Smooth muscle cell (in vitro differentiated cells): Measurements from ENCODE around the gene MOV10. TPM values are rescaled to one million over a fixed set of nuclear protein-coding genes. Genes with fewer than 3 reads are reported as not detected.

Source experiments
- DNase-seq: peaks from one replicate; lab custom pipeline; 2025; ENCODE audit not compliant: unreplicated experiment; lab: John Stamatoyannopoulos, UW
- H2AFZ ChIP-seq: fragments of 200-600 bp; sonication (generic); 2 replicates; pipeline ENCODE4 v1.6.0; 2016; ENCODE audit warnings: antibody characterized with exemption, low read depth, mild to moderate bottlenecking
- H3F3A ChIP-seq: fragments of 200-600 bp; sonication (generic); 2 replicates; pipeline ENCODE4 v1.6.0; 2017; ENCODE audit warnings: antibody characterized with exemption, low read depth
- H3K27ac ChIP-seq: fragments of 200-600 bp; sonication (generic); 2 replicates; pipeline ENCODE4 v1.5.1; 2016; ENCODE audit warnings: low read depth, mild to moderate bottlenecking
- H3K27me3 ChIP-seq: fragments of 200-600 bp; sonication (generic); 2 replicates; pipeline ENCODE4 v1.6.1; 2016; ENCODE audit warnings: low read depth, mild to moderate bottlenecking
- H3K36me3 ChIP-seq: fragments of 200-600 bp; sonication (generic); 2 replicates; pipeline ENCODE4 v1.5.1; 2016; ENCODE audit warnings: low read depth
- H3K4me1 ChIP-seq: fragments of 200-600 bp; sonication (generic); 2 replicates; pipeline ENCODE4 v1.5.1; 2016; ENCODE audit warnings: low read depth
- H3K4me2 ChIP-seq: fragments of 200-600 bp; sonication (generic); 2 replicates; pipeline ENCODE4 v1.6.0; 2016; ENCODE audit warnings: mild to moderate bottlenecking
- H3K4me3 ChIP-seq: fragments of 200-600 bp; sonication (generic); 2 replicates; pipeline ENCODE4 v1.5.1; 2016; ENCODE audit warnings: mild to moderate bottlenecking
- H3K79me2 ChIP-seq: fragments of 200-600 bp; sonication (generic); 2 replicates; pipeline ENCODE4 v1.6.0; 2016; ENCODE audit warnings: low read depth, mild to moderate bottlenecking
- H3K9ac ChIP-seq: fragments of 200-600 bp; sonication (generic); 2 replicates; pipeline ENCODE4 v1.6.0; 2016; ENCODE audit warnings: low read depth
- H3K9me3 ChIP-seq: fragments of 200-600 bp; sonication (generic); replicated peaks from 2 replicates; pipeline ENCODE4 v1.5.1; 2016; ENCODE audit warnings: low read depth
- H4K20me1 ChIP-seq: fragments of 200-600 bp; sonication (generic); 2 replicates; pipeline ENCODE4 v1.6.0; 2016; ENCODE audit warnings: low read depth
- WGBS: methylation state at CpG from one replicate; pipeline ENCODE4 v1.1.7; 2016; ENCODE audit warnings: low lambda C conversion rate; 5-methylcytosine and 5-hydroxymethylcytosine counted together
- polyA plus RNA-seq: library from polyadenylated mRNA; unstranded; fragments of >200 nt; fragmentation: Nextera tagmentation; extraction: Ambion mirVana; gene quantifications from 2 replicates; pipeline ENCODE4 v1.2.1, GENCODE V29; 2016
- total RNA-seq: library from RNA; depleted of rRNA; stranded (reverse); fragments of >200 nt; gene quantifications from 2 replicates; pipeline ENCODE4 v1.2.3, GENCODE V29; 2014
- TF ChIP-seq, protein P1 (sequence below): fragments of 200-600 bp; sonication (generic); IDR thresholded peaks from 2 replicates; pipeline ENCODE4 v1.5.1; 2017; ENCODE audit warnings: borderline replicate concordance, mild to moderate bottlenecking, antibody characterized with exemption; ENCODE audit not compliant: insufficient read depth, poor library complexity, severe bottlenecking

The MOV10 gene
- total and polyA plus RNA-seq, 2 experiments from 2014 or later, result 36.9 to 56.8 TPM

DNA sequence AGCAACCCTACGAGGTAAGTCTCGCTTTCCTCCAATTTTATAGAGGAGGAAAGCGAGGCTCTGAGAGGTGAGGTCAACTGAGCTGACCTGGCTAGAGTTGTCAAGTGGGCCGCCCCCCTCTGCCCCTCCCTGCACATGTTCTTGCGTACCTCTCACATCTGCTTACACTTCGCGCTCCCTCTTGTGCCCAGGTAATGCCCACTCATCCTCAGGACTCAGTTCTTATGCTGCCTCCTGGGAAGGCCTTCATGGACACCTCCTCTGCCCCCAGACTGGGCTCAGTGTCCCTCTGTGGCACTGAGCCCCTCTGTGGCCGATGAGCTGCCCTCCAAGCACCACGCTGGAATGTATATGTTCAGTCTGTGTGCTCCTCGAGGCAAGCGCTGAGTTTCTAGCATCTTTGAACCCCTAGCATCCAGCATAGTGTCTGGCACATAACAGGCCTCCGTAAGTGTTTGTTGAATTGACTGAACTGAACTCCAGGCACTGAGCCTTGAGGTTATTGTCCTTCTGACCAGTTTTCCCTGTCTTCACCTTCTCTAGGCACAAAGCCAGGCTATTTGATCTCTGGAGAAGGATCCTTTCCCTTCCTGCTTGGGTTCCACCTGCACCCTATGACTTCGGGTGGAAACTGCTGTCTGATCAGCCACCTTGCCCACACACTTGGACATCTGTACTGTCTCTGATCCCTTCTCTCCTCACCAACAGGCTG is 13.5 kb downstream of the MOV10 start:
- H3K9ac ChIP-seq, result no peak overlapping the region

DNA sequence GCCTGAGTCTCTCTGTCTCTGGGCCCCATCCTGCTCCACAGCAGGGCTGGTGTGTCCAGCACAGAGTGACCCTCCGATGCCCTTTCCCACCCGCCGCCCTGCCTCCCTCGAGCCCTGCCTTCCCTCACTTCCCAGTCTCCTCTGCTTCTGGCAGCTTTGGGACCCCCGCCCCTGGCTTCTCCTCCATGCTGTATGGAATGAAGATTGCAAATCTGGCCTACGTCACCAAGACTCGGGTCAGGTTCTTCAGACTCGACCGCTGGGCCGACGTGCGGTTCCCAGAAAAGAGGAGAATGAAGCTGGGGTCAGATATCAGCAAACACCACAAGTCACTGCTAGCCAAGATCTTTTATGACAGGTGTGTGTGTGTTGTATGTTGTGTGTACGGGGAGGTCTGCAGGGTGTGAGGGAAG is 14.3 kb downstream of the MOV10 start:
- Histone ChIP-seq H4K20me1 (peaks cover 31% of the 10 kb centered on the region), H3K9me3 (no peaks in the 10 kb centered on the region), H3K4me1 (no peaks in the 10 kb centered on the region), H3K27me3 (no peaks in the 10 kb centered on the region), H2AFZ (no peak overlapping the region), H3K4me2 (no peak overlapping the region), H3K79me2 (peaks cover 14% of the 10 kb centered on the region), H3K4me3 (no peak overlapping the region), H3K36me3 (peaks cover 4% of the 10 kb centered on the region), H3K27ac (no peak overlapping the region), H3K9ac (no peak overlapping the region), H3F3A (no peaks in the 10 kb centered on the region)
- WGBS, result 92% methylated on average over 13 of the region's 13 CpGs
- no peak for DNase-seq
- TF ChIP-seq, protein P1, sequence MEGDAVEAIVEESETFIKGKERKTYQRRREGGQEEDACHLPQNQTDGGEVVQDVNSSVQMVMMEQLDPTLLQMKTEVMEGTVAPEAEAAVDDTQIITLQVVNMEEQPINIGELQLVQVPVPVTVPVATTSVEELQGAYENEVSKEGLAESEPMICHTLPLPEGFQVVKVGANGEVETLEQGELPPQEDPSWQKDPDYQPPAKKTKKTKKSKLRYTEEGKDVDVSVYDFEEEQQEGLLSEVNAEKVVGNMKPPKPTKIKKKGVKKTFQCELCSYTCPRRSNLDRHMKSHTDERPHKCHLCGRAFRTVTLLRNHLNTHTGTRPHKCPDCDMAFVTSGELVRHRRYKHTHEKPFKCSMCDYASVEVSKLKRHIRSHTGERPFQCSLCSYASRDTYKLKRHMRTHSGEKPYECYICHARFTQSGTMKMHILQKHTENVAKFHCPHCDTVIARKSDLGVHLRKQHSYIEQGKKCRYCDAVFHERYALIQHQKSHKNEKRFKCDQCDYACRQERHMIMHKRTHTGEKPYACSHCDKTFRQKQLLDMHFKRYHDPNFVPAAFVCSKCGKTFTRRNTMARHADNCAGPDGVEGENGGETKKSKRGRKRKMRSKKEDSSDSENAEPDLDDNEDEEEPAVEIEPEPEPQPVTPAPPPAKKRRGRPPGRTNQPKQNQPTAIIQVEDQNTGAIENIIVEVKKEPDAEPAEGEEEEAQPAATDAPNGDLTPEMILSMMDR, result no peak

More for the DNA sequence above, 13.5 kb downstream of the MOV10 start:
- peaks cover 4% of the 10 kb centered on the region for H3K36me3 ChIP-seq
- H2AFZ ChIP-seq, result no peak overlapping the region
- no peaks in the 10 kb centered on the region for H3F3A ChIP-seq
- peaks cover 17% of the 10 kb centered on the region for H3K79me2 ChIP-seq
- no peaks in the 10 kb centered on the region for H3K4me1 ChIP-seq
- WGBS, result 94% methylated on average over 13 of the region's 13 CpGs
- H4K20me1 ChIP-seq, result peaks cover 37% of the 10 kb centered on the region
- TF ChIP-seq, protein P1, result no peak
- H3K4me2 ChIP-seq, result no peak overlapping the region
- H3K9me3 ChIP-seq, result no peaks in the 10 kb centered on the region
- DNase-seq, result no peak
- no peak overlapping the region for H3K4me3 ChIP-seq
- H3K27ac ChIP-seq, result no peak overlapping the region
- H3K27me3 ChIP-seq, result no peaks in the 10 kb centered on the region

DNA sequence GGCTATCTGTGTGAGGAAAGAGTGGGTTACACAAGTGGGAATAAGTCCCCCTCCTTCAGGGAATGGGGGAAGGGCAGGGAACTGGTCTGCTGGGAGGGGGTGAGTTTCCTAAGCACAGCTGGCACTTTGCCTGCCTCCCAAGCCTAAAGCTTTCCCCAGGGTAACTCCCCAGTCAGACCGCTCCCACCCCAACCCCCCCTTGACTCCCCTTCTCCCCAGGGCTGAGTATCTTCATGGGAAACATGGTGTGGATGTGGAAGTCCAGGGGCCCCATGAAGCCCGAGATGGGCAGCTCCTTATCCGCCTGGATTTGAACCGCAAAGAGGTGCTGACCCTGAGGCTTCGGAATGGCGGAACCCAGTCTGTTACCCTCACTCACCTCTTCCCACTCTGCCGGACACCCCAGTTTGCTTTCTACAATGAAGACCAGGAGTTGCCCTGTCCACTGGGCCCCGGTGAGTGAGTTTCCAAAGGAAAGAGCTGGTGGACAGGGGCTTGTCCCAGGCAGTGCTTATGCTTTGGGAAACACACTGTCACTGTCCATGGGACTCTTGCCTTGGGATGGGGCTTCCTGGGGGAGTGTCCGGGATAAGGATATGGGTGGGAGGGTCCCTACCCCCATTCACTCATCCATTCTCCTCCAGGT is 14.9 kb downstream of the MOV10 start:
- no peaks in the 10 kb centered on the region for H3F3A ChIP-seq
- no peaks in the 10 kb centered on the region for H3K4me1 ChIP-seq
- no peak overlapping the region for H3K4me2 ChIP-seq
- H3K27me3 ChIP-seq, result no peaks in the 10 kb centered on the region
- H3K27ac ChIP-seq, result no peak overlapping the region
- TF ChIP-seq, protein P1, result no peak
- peaks cover 4% of the 10 kb centered on the region for H3K36me3 ChIP-seq
- peaks cover 13% of the 10 kb centered on the region for H3K79me2 ChIP-seq
- H3K4me3 ChIP-seq, result no peak overlapping the region
- no peaks in the 10 kb centered on the region for H3K9me3 ChIP-seq
- H2AFZ ChIP-seq, result no peak overlapping the region
- peaks cover 31% of the 10 kb centered on the region for H4K20me1 ChIP-seq
- 98% methylated on average over 9 of the region's 9 CpGs for WGBS
- H3K9ac ChIP-seq, result no peak overlapping the region
- DNase-seq, result no peak
